B cell (primary cell): ENCODE data around the gene MDC1.

Source experiments
- CTCF ChIP-seq: fragments of 200-600 bp; IDR thresholded peaks from one replicate; pipeline ENCODE4 v1.8.0; 2022; ENCODE audit warnings: antibody characterized with exemption, mild to moderate bottlenecking
- EZH2 ChIP-seq: IDR thresholded peaks from 2 replicates; pipeline ENCODE4 v1.6.1; 2012; ENCODE audit warnings: borderline replicate concordance, low read depth, mild to moderate bottlenecking, moderate library complexity, low read length; ENCODE audit not compliant: insufficient read depth, poor library complexity, severe bottlenecking

GRCh38 chr6:30743099-30744053 is 26.3 kb upstream of the MDC1 start:
- TF ChIP-seq CTCF (no peak), EZH2 (no peak)
